ENCODE results near the gene SRF. TPM values are rescaled to one million over a fixed set of nuclear protein-coding genes. Genes with fewer than 3 reads are reported as not detected.

The SRF gene
- total RNA-seq, 6 donors from 2014 or later, result 25.1 to 40.6 (median 30.8) TPM

- no peaks in the 10 kb centered on the region for H3K27me3 ChIP-seq
- no peak for ATAC-seq (ENCODE audit: low FRiP score in 2 of 2)
- no peak overlapping the region for H3K4me3 ChIP-seq
- no peak overlapping the region for H3K27ac ChIP-seq
- H3K4me1 ChIP-seq, result no peaks in the 10 kb centered on the region
- peaks cover 0 to 52% (median 37%) of the 10 kb centered on the region in 4 donors for H3K36me3 ChIP-seq
- H3K9me3 ChIP-seq, result no peaks in the 10 kb centered on the region
- 83 to 93% methylated on average over 5 to 12 of the region's 12 CpGs for WGBS, 2 donors
- peak in 1 of 2 donors; percentile 43 for DNase-seq
- TF ChIP-seq POLR2A (IDR thresholded peaks at IDR 0.05) (no peak), EP300 (IDR thresholded peaks at IDR 0.05) (no peak), POLR2AphosphoS5 (IDR thresholded peaks at IDR 0.05) (no peak), CTCF (IDR thresholded peaks at IDR 0.05) (no peak)
Observed at GRCh38 chr6:43216200-43216599, 45.1 kb downstream of the SRF start.

GRCh38 chr6:43217351-43217750, 46.3 kb downstream of the SRF start:
- no peaks in the 10 kb centered on the region for H3K27me3 ChIP-seq
- 68 to 79% methylated on average over 5 of the region's 5 CpGs for WGBS, 2 donors
- TF ChIP-seq EP300 (IDR thresholded peaks at IDR 0.05), result no peak
- DNase-seq (peak in 1 of 2 donors; percentile 46), ATAC-seq (ENCODE audit: low FRiP score in 2 of 2) (no peak)
- H3K9me3 ChIP-seq, result no peaks in the 10 kb centered on the region
- H3K4me3 ChIP-seq, result no peak overlapping the region
- no peaks in the 10 kb centered on the region for H3K4me1 ChIP-seq
- no peak overlapping the region for H3K27ac ChIP-seq
- H3K36me3 ChIP-seq, result peaks cover 0 to 58% (median 42%) of the 10 kb centered on the region in 4 donors

- Histone ChIP-seq H3K4me1 (peaks cover 0 to 4% (median under 1%) of the 10 kb centered on the region in 4 donors), H3K36me3 (peaks cover 0 to 72% (median 48%) of the 10 kb centered on the region in 4 donors), H3K27ac (no peak overlapping the region), H3K4me3 (no peak overlapping the region), H3K9me3 (no peaks in the 10 kb centered on the region), H3K27me3 (no peaks in the 10 kb centered on the region)
- WGBS, 2 donors, result 97 to 100% methylated on average over 3 of the region's 3 CpGs
- no peak for TF ChIP-seq POLR2AphosphoS5 (IDR thresholded peaks at IDR 0.05)
- no peak for TF ChIP-seq POLR2A (IDR thresholded peaks at IDR 0.05)
- TF ChIP-seq CTCF (IDR thresholded peaks at IDR 0.05), result no peak
- no peak for TF ChIP-seq EP300 (IDR thresholded peaks at IDR 0.05)
- no peak for ATAC-seq (ENCODE audit: low FRiP score in 2 of 2)
- no peak for DNase-seq
Observed at GRCh38 chr6:43219119-43219518, 48.0 kb downstream of the SRF start.

GRCh38 chr6:43219814-43220213, 48.7 kb downstream of the SRF start:
- H3K36me3 ChIP-seq, result peaks cover 0 to 74% (median 46%) of the 10 kb centered on the region in 4 donors
- H3K27ac ChIP-seq, result no peak overlapping the region
- no peak for DNase-seq
- H3K4me1 ChIP-seq, result peaks cover 0 to 8% (median 7%) of the 10 kb centered on the region in 4 donors
- 92 to 93% methylated on average over 7 of the region's 7 CpGs for WGBS, 2 donors
- ATAC-seq (ENCODE audit: low FRiP score in 2 of 2), result no peak
- TF ChIP-seq POLR2A (IDR thresholded peaks at IDR 0.05) (no peak), POLR2AphosphoS5 (IDR thresholded peaks at IDR 0.05) (no peak), EP300 (IDR thresholded peaks at IDR 0.05) (no peak), CTCF (IDR thresholded peaks at IDR 0.05) (no peak)
- no peak overlapping the region for H3K4me3 ChIP-seq
- H3K27me3 ChIP-seq, result no peaks in the 10 kb centered on the region
- H3K9me3 ChIP-seq, result no peaks in the 10 kb centered on the region

- Histone ChIP-seq H3K4me1 (peaks cover 0 to 8% (median 7%) of the 10 kb centered on the region in 4 donors), H3K36me3 (peaks cover 0 to 68% (median 40%) of the 10 kb centered on the region in 4 donors), H3K9me3 (no peaks in the 10 kb centered on the region), H3K27me3 (no peaks in the 10 kb centered on the region), H3K27ac (no peak overlapping the region), H3K4me3 (no peak overlapping the region)
- no peak for ATAC-seq (ENCODE audit: low FRiP score in 2 of 2)
- TF ChIP-seq POLR2A (IDR thresholded peaks at IDR 0.05) (no peak), CTCF (IDR thresholded peaks at IDR 0.05) (no peak), EP300 (IDR thresholded peaks at IDR 0.05) (no peak), POLR2AphosphoS5 (IDR thresholded peaks at IDR 0.05) (no peak)
- WGBS, 2 donors, result 96 to 97% methylated on average over 11 to 16 of the region's 16 CpGs
- peak in 1 of 2 donors; percentile 70 for DNase-seq
Observed at GRCh38 chr6:43220439-43220951, 49.4 kb downstream of the SRF start.
